ENCODE measurements around the gene CENPC.
"Not testable (repeated sequence)": the region's sequence is repeated elsewhere in the genome, so short reads cannot be mapped to it uniquely, and the experiment has no call there.

The CENPC gene

DNA sequence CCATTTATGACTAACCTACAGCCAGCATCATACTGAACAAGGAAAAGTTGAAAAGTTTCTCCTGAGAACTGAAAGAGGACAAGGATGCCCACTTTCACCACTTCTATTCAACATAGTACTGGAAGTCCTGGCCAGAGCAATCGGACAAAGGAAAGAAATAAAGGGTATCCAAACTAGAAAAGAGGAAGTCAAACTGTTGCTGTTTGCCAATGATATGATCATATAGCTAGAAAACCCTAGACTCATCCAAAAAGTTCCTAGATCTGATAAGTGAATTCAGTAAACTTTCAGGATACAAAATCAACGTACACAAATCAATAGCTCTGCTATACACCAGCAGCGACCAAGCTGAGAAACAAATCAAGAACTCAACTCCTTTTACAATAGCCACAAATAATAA lies 64.5 kb downstream of the CENPC start:
- no peak for DNase-seq (ENCODE audit: low read depth in 2 of 3, low spot score in 1 of 3)

- DNase-seq (ENCODE audit: low read depth in 2 of 3, low spot score in 1 of 3), result no peak
These were observed 70.1 kb downstream of the CENPC start for GRCh38 chr4:67475155-67475554.

GRCh38 chr4:67470871-67471270 lies 74.4 kb downstream of the CENPC start:
- DNase-seq (ENCODE audit: low read depth in 2 of 3, low spot score in 1 of 3), result no peak

DNA sequence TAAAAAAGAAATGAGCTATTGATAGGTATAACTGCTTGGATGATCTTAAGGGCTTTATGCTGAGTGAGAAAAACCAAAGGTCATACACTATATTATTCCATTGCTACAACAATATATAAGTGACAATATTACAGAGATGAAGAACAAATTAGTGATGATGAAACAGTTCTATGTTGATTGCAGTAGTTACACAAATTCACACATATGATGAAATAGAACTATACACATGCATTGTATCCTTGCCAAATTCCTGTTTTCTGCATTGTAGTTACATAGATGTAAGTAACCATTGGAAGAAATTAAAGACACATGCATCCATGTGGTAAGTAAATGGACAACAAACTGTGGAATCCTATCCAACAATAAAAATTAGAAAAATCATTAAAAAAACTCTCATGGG lies 76.5 kb downstream of the CENPC start:
- DNase-seq (ENCODE audit: low read depth in 2 of 3, low spot score in 1 of 3), result no peak

DNA sequence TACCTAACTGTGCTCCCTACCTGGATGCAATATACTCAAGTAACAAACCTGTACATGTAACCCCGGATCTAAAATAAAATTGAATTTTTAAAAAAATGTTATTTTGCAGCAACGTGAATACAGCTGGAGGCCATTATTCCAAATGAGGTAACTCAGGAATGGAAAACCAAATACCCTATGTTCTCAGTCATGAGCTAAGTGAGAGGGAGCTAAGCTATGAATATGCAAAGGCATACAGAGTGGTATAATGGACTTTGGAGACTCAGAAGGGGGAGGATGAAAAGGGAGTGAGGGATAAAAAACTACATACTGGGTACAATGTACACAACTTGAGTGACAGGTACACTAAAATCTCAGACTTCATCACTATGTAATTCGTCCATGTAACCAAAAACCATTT lies 78.6 kb downstream of the CENPC start:
- DNase-seq (ENCODE audit: low read depth in 2 of 3, low spot score in 1 of 3), result no peak

DNA sequence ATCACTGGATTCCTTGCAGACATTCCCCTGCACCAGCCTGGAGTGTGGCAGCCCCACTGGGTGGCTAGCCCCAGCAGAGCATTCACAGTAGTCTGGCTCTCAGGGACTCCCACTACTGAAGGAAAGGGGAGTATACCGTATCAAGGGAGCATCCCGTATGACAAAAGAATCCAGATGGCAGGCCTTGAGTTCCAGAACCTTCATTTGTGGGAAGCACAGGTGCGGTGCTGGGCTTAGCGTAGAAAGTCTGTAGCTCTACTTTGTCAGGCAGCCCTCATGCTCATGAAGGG lies 79.6 kb downstream of the CENPC start:
- no peak for DNase-seq (ENCODE audit: low read depth in 2 of 3, low spot score in 1 of 3)

GRCh38 chr4:67465032-67465762 lies 80.1 kb downstream of the CENPC start:
- DNase-seq (ENCODE audit: low read depth in 2 of 3, low spot score in 1 of 3), result no peak

DNA sequence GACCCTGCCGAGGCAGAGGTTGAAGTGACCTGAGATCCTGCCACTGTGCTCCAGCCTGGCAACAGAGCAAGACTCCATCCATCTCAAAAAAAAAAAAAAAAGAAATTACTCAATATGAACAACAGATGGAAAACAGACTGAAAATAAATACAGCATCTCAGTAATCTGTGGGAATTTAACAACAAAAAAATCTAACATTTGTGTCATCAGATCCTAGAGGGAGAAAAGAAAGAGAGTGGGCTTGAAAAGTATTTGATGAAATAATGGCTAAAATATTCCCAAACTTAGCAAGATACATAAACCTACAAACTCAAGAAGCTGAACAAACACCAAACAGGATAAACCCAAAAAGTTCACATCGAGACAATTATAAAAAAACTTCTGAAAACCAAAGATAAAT lies 84.7 kb downstream of the CENPC start:
- no peak for DNase-seq (ENCODE audit: low read depth in 2 of 3, low spot score in 1 of 3)

- DNase-seq (ENCODE audit: low read depth in 2 of 3, low spot score in 1 of 3), result no peak
These were observed 86.1 kb downstream of the CENPC start for GRCh38 chr4:67459164-67459563.

- no peak for DNase-seq (ENCODE audit: low read depth in 2 of 3, low spot score in 1 of 3)
These were observed 88.6 kb downstream of the CENPC start for GRCh38 chr4:67456577-67457196.

DNA sequence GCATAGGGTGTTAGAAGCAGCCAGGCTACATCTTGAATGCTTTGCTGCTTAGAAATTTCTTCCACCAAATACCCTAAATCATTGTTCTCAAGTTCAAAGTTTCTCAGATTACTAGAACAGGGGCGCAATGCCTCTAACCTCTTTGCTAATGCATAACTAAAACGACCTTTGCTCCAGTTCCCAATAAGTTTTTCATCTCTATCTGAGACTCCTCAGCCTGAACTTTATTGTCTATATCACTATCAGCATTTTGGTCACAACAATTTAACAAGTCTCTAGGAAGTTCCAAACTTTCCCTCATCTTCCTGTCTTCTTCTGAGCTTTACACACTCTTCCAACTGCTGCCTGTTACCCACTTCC lies 92.5 kb downstream of the CENPC start:
- not testable (repeated sequence) for DNase-seq (ENCODE audit: low read depth in 2 of 3, low spot score in 1 of 3)

DNA sequence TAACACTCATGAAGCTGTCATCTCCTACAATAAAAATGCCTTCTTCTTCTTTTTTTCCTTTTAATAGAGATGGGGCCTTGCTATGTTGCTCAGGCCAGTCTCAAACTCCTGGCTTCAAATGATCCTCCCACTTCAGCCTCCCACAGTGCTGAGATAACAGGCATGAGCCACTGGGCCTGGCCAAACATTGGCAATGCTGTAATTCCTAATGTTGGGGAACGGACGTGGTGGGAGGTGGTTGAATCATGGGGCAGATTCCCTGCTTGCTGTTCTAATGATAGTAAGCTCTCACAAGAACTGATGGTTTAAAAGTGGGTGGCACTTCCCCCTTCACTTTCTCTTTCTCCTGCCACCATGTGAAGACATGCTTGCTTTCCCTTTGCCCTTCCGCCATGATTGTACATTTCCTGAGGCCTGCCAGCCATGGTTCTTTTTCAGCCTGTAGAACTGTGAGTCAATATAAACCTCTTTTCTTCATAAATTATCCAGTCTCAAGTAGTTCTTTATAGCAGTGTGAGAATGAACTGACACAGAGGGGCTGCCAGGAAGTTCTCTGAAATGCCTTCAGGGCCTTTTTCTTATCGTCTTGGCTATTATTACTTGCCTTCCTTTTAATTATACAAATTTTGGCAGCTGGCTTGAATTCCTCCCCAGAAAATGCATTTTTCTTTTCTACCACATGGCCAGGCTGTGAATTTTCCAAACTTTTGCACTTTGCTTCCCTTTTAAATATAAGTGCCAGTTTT lies 93.0 kb downstream of the CENPC start:
- no peak for DNase-seq (ENCODE audit: low read depth in 2 of 3, low spot score in 1 of 3)

GRCh38 chr4:67451464-67451863 lies 93.8 kb downstream of the CENPC start:
- DNase-seq (ENCODE audit: low read depth in 2 of 3, low spot score in 1 of 3), result no peak

DNA sequence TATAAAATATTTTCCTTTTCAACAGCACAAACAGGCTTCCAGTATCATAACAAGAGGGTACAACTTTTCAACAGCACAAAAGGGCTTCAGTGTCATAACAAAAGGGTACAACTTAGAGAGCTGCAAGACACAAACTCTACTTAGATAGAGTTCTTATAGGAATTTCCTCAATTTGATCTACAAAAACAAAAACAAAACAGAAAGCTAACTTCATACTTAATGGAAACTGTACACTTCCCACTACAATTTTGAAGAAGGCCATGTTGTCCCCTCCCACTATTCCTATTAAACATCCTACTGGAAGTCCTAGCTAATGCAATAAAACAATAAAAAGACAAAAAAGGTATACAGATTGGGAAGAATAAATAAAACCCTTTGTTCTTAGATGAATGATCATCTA lies 96.7 kb downstream of the CENPC start:
- DNase-seq (ENCODE audit: low read depth in 2 of 3, low spot score in 1 of 3), result no peak

- DNase-seq (ENCODE audit: low read depth in 2 of 3, low spot score in 1 of 3), result no peak
These were observed 97.4 kb downstream of the CENPC start for GRCh38 chr4:67447873-67448272.

GRCh38 chr4:67446811-67447210 lies 98.5 kb downstream of the CENPC start:
- DNase-seq (ENCODE audit: low read depth in 2 of 3, low spot score in 1 of 3), result no peak

GRCh38 chr4:67445881-67446280 lies 99.4 kb downstream of the CENPC start:
- not testable (repeated sequence) for DNase-seq (ENCODE audit: low read depth in 2 of 3, low spot score in 1 of 3)

GRCh38 chr4:67438975-67439374 lies 106.3 kb downstream of the CENPC start:
- no peak for DNase-seq (ENCODE audit: low read depth in 2 of 3, low spot score in 1 of 3)

DNA sequence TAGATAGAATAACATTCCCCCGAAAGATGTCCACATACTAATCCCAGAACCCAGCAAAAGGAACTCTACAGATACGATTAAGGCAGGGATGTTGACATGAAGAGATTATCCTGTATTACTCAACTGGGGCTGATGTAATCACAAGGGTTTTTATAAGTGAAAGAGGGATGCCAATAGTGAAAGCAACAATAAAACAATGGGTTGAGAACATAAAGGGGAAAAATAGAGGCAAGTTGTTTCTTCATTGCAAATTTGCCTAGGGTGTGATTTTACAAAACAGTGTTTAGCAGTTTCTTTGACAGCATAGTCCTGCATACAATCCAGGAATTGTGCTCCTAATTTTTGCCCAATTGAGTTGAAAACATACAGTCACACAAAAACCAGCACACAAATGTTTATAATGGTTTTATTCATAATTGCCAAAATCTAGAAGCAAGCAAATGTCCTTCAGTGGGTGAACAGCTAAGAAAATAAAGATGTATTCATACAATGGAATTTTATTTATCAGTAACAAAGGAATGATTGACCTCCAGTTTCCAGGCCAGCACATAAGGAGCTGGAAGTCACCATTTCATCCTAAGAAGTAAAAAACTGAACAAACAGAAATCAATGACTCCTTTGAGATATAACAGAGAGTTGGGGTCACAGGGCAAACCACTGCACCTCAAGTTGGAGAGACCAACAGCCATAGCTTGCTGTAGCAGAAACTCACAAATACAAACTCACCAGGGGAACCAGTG lies 107.2 kb downstream of the CENPC start:
- DNase-seq (ENCODE audit: low read depth in 2 of 3, low spot score in 1 of 3), result no peak

- no peak for DNase-seq (ENCODE audit: low read depth in 2 of 3, low spot score in 1 of 3)
These were observed 108.6 kb downstream of the CENPC start for GRCh38 chr4:67436742-67437141.

- no peak for DNase-seq (ENCODE audit: low read depth in 2 of 3, low spot score in 1 of 3)
These were observed 114.3 kb downstream of the CENPC start for GRCh38 chr4:67430989-67431388.

DNA sequence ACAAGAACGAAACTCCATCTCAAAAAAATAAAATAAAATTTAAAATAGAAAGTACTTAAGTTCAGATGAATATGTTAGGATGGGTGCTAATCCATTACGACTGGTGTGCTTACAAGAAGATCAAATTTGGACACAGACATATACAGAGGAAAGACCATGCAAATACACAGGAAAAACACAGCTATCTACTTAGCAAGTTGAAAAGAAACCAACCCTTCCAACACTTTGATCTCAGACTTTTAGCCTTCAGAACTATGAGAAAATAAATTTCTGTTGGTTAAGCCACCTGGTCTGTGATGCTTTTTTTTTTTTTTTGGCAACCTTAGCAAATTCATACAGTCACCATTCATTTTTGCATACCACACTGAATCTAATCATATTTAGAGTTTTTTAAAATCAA lies 116.5 kb downstream of the CENPC start:
- DNase-seq (ENCODE audit: low read depth in 2 of 3, low spot score in 1 of 3), result no peak

All from stimulated activated CD4-positive, alpha-beta T cell treated with anti-CD3 and anti-CD28 coated beads, Interleukin-12 subunit alpha, Interleukin-12 subunit beta, amount 100 ng/mL, for 48 hours (primary cell).